Activated CD4-positive, CD25-positive, alpha-beta regulatory T cell treated with anti-CD3 and anti-CD28 coated beads, Interleukin-2, amount 50 U/mL, for 16 hours (primary cell): Measurements from ENCODE around the gene USP26.
"Not testable (repeated sequence)": the region's sequence is repeated elsewhere in the genome, so short reads cannot be mapped to it uniquely, and the experiment has no call there.

Experiments used
- DNase-seq: peaks from one replicate; pipeline ENCODE4 v3.0.0-alpha.2; 2020; ENCODE audit warnings: low read depth, low spot score

USP26 gene

GRCh38 chrX:133042260-133042659 lies 54.6 kb downstream of the USP26 start:
- DNase-seq = no peak

GRCh38 chrX:133033010-133033409 lies 63.9 kb downstream of the USP26 start:
- DNase-seq = no peak

GRCh38 chrX:133018229-133018628 lies 78.7 kb downstream of the USP26 start:
- DNase-seq = no peak

GRCh38 chrX:133007458-133007857 lies 89.5 kb downstream of the USP26 start:
- DNase-seq = no peak

- no peak for DNase-seq
These were observed 91.3 kb downstream of the USP26 start for GRCh38 chrX:133005616-133006015.

GRCh38 chrX:133005042-133005441 lies 91.9 kb downstream of the USP26 start:
- DNase-seq = no peak

GRCh38 chrX:132999209-132999608 lies 97.7 kb downstream of the USP26 start:
- DNase-seq = no peak

- no peak for DNase-seq
These were observed 106.1 kb downstream of the USP26 start for GRCh38 chrX:132990835-132991234.

- no peak for DNase-seq
These were observed 110.4 kb downstream of the USP26 start for GRCh38 chrX:132986556-132986955.

- DNase-seq = no peak
These were observed 112.8 kb downstream of the USP26 start for GRCh38 chrX:132984058-132984650.

- no peak for DNase-seq
These were observed 113.4 kb downstream of the USP26 start for GRCh38 chrX:132983496-132983895.

- not testable (repeated sequence) for DNase-seq
These were observed 116.9 kb downstream of the USP26 start for GRCh38 chrX:132980035-132980434.
